ENCODE measurements around the gene GARNL3. TPM values are rescaled to one million over a fixed set of nuclear protein-coding genes. Genes with fewer than 3 reads are reported as not detected.

Gene GARNL3
- total and polyA plus RNA-seq, 2 of the 13 experiments (the other 11 are each of a cell fraction or from before 2014, with no cell fraction given) = 3.9 to 11.0 TPM

- TF ChIP-seq ZNF570 (CRISPR knock-in tag; IDR thresholded peaks at IDR 0.05; ENCODE audit: borderline replicate concordance) (no peak), ZNF296 (CRISPR knock-in tag; conservative IDR thresholded peaks at IDR 0.05) (no peak), ATF2 (CRISPR knock-in tag; IDR thresholded peaks at IDR 0.05) (no peak; the same call in 1 of the 2 replicates), MATR3 (CRISPR knock-in tag; IDR thresholded peaks at IDR 0.05) (no peak), BRCA1 (CRISPR knock-in tag; IDR thresholded peaks at IDR 0.05) (peak; percentile 72; the same call in 1 of the 2 replicates), TGIF2 (CRISPR knock-in tag; IDR thresholded peaks at IDR 0.05) (no peak), ZBTB46 (CRISPR knock-in tag; IDR thresholded peaks at IDR 0.05; ENCODE audit: borderline replicate concordance) (no peak), NFYB (CRISPR knock-in tag; IDR thresholded peaks at IDR 0.05) (peak; percentile 93), ZNF275 (CRISPR knock-in tag; IDR thresholded peaks at IDR 0.05; ENCODE audit: borderline replicate concordance) (0 out of 2 replicates have a peak, but pooled peaks have one; percentile 9), NFE2L2 (IDR thresholded peaks at IDR 0.05; ENCODE audit: low read length) (no peak), FOXA1 (IDR thresholded peaks at IDR 0.05) (no peak), FOXA1 (CRISPR knock-in tag; IDR thresholded peaks at IDR 0.05) (no peak), ZFP37 (CRISPR knock-in tag; IDR thresholded peaks at IDR 0.05; ENCODE audit: borderline replicate concordance) (no peak), ZNF768 (CRISPR knock-in tag; IDR thresholded peaks at IDR 0.05) (peak; percentile 64; the same call in 1 of the 2 replicates), JDP2 (CRISPR knock-in tag; IDR thresholded peaks at IDR 0.05; ENCODE audit: borderline replicate concordance) (no peak), ISL2 (CRISPR knock-in tag; IDR thresholded peaks at IDR 0.05) (no peak), ZNF512B (CRISPR knock-in tag; IDR thresholded peaks at IDR 0.05; ENCODE audit: borderline replicate concordance) (no peak), LRRFIP1 (CRISPR knock-in tag; conservative IDR thresholded peaks at IDR 0.05) (no peak), ZNF780A (CRISPR knock-in tag; IDR thresholded peaks at IDR 0.05) (no peak), KLF15 (CRISPR knock-in tag; IDR thresholded peaks at IDR 0.05; ENCODE audit: borderline replicate concordance) (no peak)
These were observed 132.5 kb downstream of the GARNL3 start, which contains the start of gene SLC2A8 (continued) for GRCh38 chr9:127396808-127397645.
